Liver (tissue), 9 donors: Measurements from ENCODE around the gene HES4. TPM values are rescaled to one million over a fixed set of nuclear protein-coding genes. Genes with fewer than 3 reads are reported as not detected.

Experiments used
- DNase-seq: peaks from one replicate; pipeline ENCODE4 v3.0.0-alpha.2; 2017; ENCODE audit warnings: low spot score
- H3K27ac ChIP-seq, 2 donors: one replicate each; pipeline ENCODE4 v1.7.0; 2013; ENCODE audit warnings: inconsistent platforms in 2 of 2, low read length in 2 of 2, control low read depth in 1 of 2, low read depth in 1 of 2, mild to moderate bottlenecking in 1 of 2
- H3K27me3 ChIP-seq, 4 donors: one replicate each; pipeline versions ENCODE4 v1.6.1 to v1.7.0; 2013; ENCODE audit warnings: low read length in 3 of 4, inconsistent platforms in 1 of 4, mild to moderate bottlenecking in 1 of 4, moderate library complexity in 1 of 4; ENCODE audit not compliant: control insufficient read depth in 4 of 4, insufficient read depth in 4 of 4
- H3K36me3 ChIP-seq, 4 donors: one replicate each; pipeline versions ENCODE4 v1.6.1 to v1.7.0; 2013; ENCODE audit warnings: low read length in 3 of 4, mild to moderate bottlenecking in 3 of 4, low read depth in 1 of 4, moderate library complexity in 1 of 4; ENCODE audit not compliant: control insufficient read depth in 4 of 4, insufficient read depth in 3 of 4
- H3K4me1 ChIP-seq, 4 donors: one replicate each; pipeline versions ENCODE4 v1.6.1 to v1.7.0; 2013; ENCODE audit warnings: low read length in 3 of 4, mild to moderate bottlenecking in 3 of 4, moderate library complexity in 1 of 4; ENCODE audit not compliant: control insufficient read depth in 4 of 4, insufficient read depth in 4 of 4
- H3K4me3 ChIP-seq, 3 donors: one replicate each; pipeline versions ENCODE4 v1.6.1 to v1.7.0; 2013; ENCODE audit warnings: low read length in 3 of 3, control low read depth in 1 of 3, low read depth in 1 of 3, mild to moderate bottlenecking in 1 of 3
- H3K9ac ChIP-seq, 2 donors: one replicate each; pipeline ENCODE4 v1.7.0; 2013; ENCODE audit warnings: low read length in 2 of 2, mild to moderate bottlenecking in 2 of 2, moderate library complexity in 2 of 2, control low read depth in 1 of 2, low read depth in 1 of 2
- H3K9me3 ChIP-seq, 4 donors: one replicate each; pipeline versions ENCODE4 v1.6.1 to v1.7.0; 2013; ENCODE audit warnings: low read length in 3 of 4; ENCODE audit not compliant: control insufficient read depth in 4 of 4
- ATF3 ChIP-seq: IDR thresholded peaks from 2 replicates; pipeline ENCODE4 v1.6.1; 2016; ENCODE audit warnings: antibody characterized with exemption
- EGR1 ChIP-seq, 2 donors: IDR thresholded peaks; 2 replicates each; pipeline ENCODE4 v1.6.1; 2016 to 2018; ENCODE audit warnings: antibody characterized with exemption in 2 of 2, low read depth in 2 of 2
- FOXA1 ChIP-seq: IDR thresholded peaks from 2 replicates; pipeline ENCODE4 v1.6.1; 2016; ENCODE audit warnings: antibody characterized with exemption
- FOXA2 ChIP-seq: IDR thresholded peaks from 2 replicates; pipeline ENCODE4 v1.6.1; 2016; ENCODE audit warnings: antibody characterized with exemption
- GABPA ChIP-seq, 2 donors: IDR thresholded peaks in 1 of 2; conservative IDR thresholded peaks in 1 of 2; 2 replicates each; pipeline ENCODE4 v1.6.1; 2016; ENCODE audit warnings: antibody characterized with exemption in 2 of 2, mild to moderate bottlenecking in 1 of 2, moderate library complexity in 1 of 2
- HNF4G ChIP-seq: IDR thresholded peaks from 2 replicates; pipeline ENCODE4 v1.6.1; 2016; ENCODE audit warnings: antibody characterized with exemption
- JUND ChIP-seq, 2 donors: IDR thresholded peaks; 2 replicates each; pipeline ENCODE4 v1.6.1; 2016; ENCODE audit warnings: antibody characterized with exemption in 2 of 2
- NR2F2 ChIP-seq: IDR thresholded peaks from 2 replicates; pipeline ENCODE4 v1.6.1; 2016; ENCODE audit warnings: antibody characterized with exemption
- TAF1 ChIP-seq: conservative IDR thresholded peaks from 2 replicates; pipeline ENCODE4 v1.6.1; 2016; ENCODE audit warnings: antibody characterized with exemption, mild to moderate bottlenecking
- YY1 ChIP-seq: IDR thresholded peaks from 2 replicates; pipeline ENCODE4 v1.6.1; 2016; ENCODE audit warnings: antibody characterized with exemption, mild to moderate bottlenecking
- ZBTB33 ChIP-seq: IDR thresholded peaks from 2 replicates; pipeline ENCODE4 v1.6.1; 2016; ENCODE audit warnings: antibody characterized with exemption
- WGBS: extraction: QIAGEN DNeasy Blood & Tissue Kit; methylation state at CpG from one replicate; pipeline ENCODE4 v1.1.7; 2013; 5-methylcytosine and 5-hydroxymethylcytosine counted together
- polyA plus RNA-seq, 2 donors: library from polyadenylated mRNA; stranded (reverse) in 1 of 2; unstranded in 1 of 2; fragments of 200-250 nt in 1 of 2; fragments of >200 nt in 1 of 2; fragmentation: Nextera tagmentation in 1 of 2; extraction: Ambion mirVana in 1 of 2; gene quantifications; one replicate each; pipeline versions ENCODE4 v1.2.1 to v1.2.3, GENCODE V29; 2013 to 2015
- total RNA-seq, 2 donors: library from RNA; depleted of rRNA; stranded (reverse); fragments of >200 nt; gene quantifications; one replicate each; pipeline ENCODE4 v1.2.3, GENCODE V29; 2014
- TF ChIP-seq, protein P1 (sequence below): IDR thresholded peaks from 2 replicates; pipeline ENCODE4 v1.6.1; 2016; ENCODE audit warnings: antibody characterized with exemption, mild to moderate bottlenecking
- TF ChIP-seq, protein P2 (sequence below): IDR thresholded peaks from 2 replicates; pipeline ENCODE4 v1.6.1; 2016; ENCODE audit warnings: antibody characterized with exemption
- donor health status: healthy.
- donor health status: healthy.
- donor health status: healthy.
- donor health status: healthy.
- donor health status: healthy.

Gene HES4
- total and polyA plus RNA-seq, 4 donors: 0.93 to 1.9 (median 1.7) TPM

DNA sequence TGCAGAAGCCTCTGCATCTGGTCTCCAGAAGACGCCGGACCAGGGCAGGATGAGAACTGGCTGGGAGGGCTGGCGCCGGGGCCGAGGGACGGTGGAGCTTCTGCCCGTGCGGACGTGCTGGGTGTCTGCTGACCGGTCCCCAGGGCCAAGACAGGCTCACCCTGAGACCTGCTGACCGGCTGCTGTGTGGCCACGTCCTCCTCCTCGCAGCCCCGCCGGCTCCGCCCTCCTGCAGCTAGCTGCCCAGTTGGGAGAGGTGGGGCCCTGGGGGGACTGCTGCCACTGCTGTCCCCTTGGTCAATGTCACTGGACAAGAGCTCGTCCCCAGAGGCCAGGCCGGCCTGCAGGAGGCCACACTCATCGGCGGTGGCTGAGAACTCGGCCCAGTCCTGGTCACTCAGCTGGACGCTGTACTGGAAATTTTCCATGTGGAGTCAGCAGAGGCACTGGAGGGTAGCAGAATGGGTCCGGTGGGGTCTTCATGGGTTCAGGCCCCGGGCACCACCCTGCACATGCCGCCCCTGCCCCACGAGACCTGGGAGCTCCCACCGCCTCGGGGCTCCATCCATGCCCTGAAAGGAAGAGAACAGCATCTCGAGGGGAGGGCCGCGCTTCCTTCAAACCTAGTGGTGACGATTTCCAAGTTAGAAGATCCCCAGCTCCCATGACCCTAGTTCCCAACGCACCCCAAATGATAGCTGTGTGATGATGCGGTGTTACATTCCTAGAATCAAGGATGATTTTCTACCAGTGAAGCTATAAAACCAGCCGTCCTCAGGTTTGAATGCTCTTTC lies 19.1 kb downstream of the HES4 start:
- Histone ChIP-seq H3K4me3 (no peak overlapping the region), H3K36me3 (no peaks in the 10 kb centered on the region), H3K9me3 (no peaks in the 10 kb centered on the region), H3K27ac (no peak overlapping the region), H3K27me3 (peaks cover 0 to 6% (median 2%) of the 10 kb centered on the region in 4 donors), H3K9ac (no peak overlapping the region), H3K4me1 (peaks cover 0 to 5% (median 2%) of the 10 kb centered on the region in 4 donors)
- WGBS: 67% methylated on average over 35 of the region's 35 CpGs
- DNase-seq: no peak
- TF ChIP-seq FOXA2 (no peak), YY1 (no peak), FOXA1 (no peak), JUND (IDR thresholded peaks at IDR 0.05) (no peak), GABPA (IDR thresholded peaks at IDR 0.05 in 1 of 2, conservative IDR thresholded peaks at IDR 0.05 in 1 of 2) (no peak), TAF1 (no peak), ZBTB33 (no peak), ATF3 (no peak), EGR1 (IDR thresholded peaks at IDR 0.05; ENCODE audit: low read depth in 2 of 2) (no peak)
- TF ChIP-seq, protein P1, sequence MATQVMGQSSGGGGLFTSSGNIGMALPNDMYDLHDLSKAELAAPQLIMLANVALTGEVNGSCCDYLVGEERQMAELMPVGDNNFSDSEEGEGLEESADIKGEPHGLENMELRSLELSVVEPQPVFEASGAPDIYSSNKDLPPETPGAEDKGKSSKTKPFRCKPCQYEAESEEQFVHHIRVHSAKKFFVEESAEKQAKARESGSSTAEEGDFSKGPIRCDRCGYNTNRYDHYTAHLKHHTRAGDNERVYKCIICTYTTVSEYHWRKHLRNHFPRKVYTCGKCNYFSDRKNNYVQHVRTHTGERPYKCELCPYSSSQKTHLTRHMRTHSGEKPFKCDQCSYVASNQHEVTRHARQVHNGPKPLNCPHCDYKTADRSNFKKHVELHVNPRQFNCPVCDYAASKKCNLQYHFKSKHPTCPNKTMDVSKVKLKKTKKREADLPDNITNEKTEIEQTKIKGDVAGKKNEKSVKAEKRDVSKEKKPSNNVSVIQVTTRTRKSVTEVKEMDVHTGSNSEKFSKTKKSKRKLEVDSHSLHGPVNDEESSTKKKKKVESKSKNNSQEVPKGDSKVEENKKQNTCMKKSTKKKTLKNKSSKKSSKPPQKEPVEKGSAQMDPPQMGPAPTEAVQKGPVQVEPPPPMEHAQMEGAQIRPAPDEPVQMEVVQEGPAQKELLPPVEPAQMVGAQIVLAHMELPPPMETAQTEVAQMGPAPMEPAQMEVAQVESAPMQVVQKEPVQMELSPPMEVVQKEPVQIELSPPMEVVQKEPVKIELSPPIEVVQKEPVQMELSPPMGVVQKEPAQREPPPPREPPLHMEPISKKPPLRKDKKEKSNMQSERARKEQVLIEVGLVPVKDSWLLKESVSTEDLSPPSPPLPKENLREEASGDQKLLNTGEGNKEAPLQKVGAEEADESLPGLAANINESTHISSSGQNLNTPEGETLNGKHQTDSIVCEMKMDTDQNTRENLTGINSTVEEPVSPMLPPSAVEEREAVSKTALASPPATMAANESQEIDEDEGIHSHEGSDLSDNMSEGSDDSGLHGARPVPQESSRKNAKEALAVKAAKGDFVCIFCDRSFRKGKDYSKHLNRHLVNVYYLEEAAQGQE: no peak
- TF ChIP-seq, protein P2, sequence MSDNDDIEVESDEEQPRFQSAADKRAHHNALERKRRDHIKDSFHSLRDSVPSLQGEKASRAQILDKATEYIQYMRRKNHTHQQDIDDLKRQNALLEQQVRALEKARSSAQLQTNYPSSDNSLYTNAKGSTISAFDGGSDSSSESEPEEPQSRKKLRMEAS: no peak

GRCh38 chr1:980137-980571 lies 19.7 kb downstream of the HES4 start:
- 82% methylated on average over 13 of the region's 13 CpGs for WGBS
- Histone ChIP-seq H3K4me3 (no peak overlapping the region), H3K9ac (no peak overlapping the region), H3K4me1 (peaks cover 0 to 6% (median 2%) of the 10 kb centered on the region in 4 donors), H3K27me3 (peaks cover 0 to 4% (median 2%) of the 10 kb centered on the region in 4 donors), H3K27ac (no peak overlapping the region), H3K9me3 (no peaks in the 10 kb centered on the region), H3K36me3 (no peaks in the 10 kb centered on the region)
- TF ChIP-seq HNF4G: no peak
- no peak for TF ChIP-seq FOXA1
- TF ChIP-seq NR2F2: no peak
- TF ChIP-seq YY1: no peak
- TF ChIP-seq ATF3: no peak
- DNase-seq: no peak
